ENCODE measurements around the gene GNPTAB.

- TF ChIP-seq CTCF (IDR thresholded peaks at IDR 0.05) (no peak), POLR2AphosphoS5 (IDR thresholded peaks at IDR 0.05; ENCODE audit: insufficient read depth in 1 of 2, low read depth in 1 of 2) (no peak), POLR2A (IDR thresholded peaks at IDR 0.05) (no peak)
These were observed 26.4 kb downstream of the GNPTAB start for GRCh38 chr12:101804409-101804808.
